Urinary bladder (tissue), 4 donors: ENCODE measurements around the gene GZF1. TPM values are rescaled to one million over a fixed set of nuclear protein-coding genes. Genes with fewer than 3 reads are reported as not detected.

ENCODE experiments used
- DNase-seq: peaks from one replicate; pipeline ENCODE4 v3.0.0-alpha.2; 2015; ENCODE audit errors: extremely low spot score
- H3K27ac ChIP-seq: one replicate; pipeline ENCODE4 v1.5.1; 2013; ENCODE audit warnings: low read depth, mild to moderate bottlenecking, moderate library complexity
- H3K36me3 ChIP-seq: one replicate; pipeline ENCODE4 v1.6.1; 2013; ENCODE audit warnings: mild to moderate bottlenecking, moderate library complexity; ENCODE audit not compliant: insufficient read depth
- H3K4me1 ChIP-seq: one replicate; pipeline ENCODE4 v1.6.1; 2013; ENCODE audit warnings: mild to moderate bottlenecking, moderate library complexity; ENCODE audit not compliant: insufficient read depth
- H3K4me3 ChIP-seq: one replicate; pipeline ENCODE4 v1.5.1; 2013; ENCODE audit warnings: low read depth, low read length
- WGBS: extraction: QIAGEN DNeasy Blood & Tissue Kit; methylation state at CpG from one replicate; pipeline ENCODE4 v1.1.7; 2013; 5-methylcytosine and 5-hydroxymethylcytosine counted together
- polyA plus RNA-seq: library from polyadenylated mRNA; stranded (reverse); fragments of 200-250 nt; gene quantifications from one replicate; pipeline ENCODE4 v1.2.3, GENCODE V29; 2013
- total RNA-seq: library from RNA; depleted of rRNA; stranded (reverse); fragments of >200 nt; gene quantifications from one replicate; pipeline ENCODE4 v1.2.3, GENCODE V29; 2014
- donor health status: healthy with polysubstance abuse.
- donor health status: healthy.

The GZF1 gene
- total RNA-seq (14.1 TPM), polyA plus RNA-seq (18.3 TPM)

- DNase-seq, result peak; percentile 91
- H3K4me1 ChIP-seq, result peaks cover 4% of the 10 kb centered on the region
- peak within 1 kb of the TSS; percentile 92 for H3K27ac ChIP-seq
- H3K4me3 ChIP-seq, result peak within 1 kb of the TSS; percentile 84
- WGBS, result under 1% methylated on average over 114 of the region's 114 CpGs
- no peaks in the 10 kb centered on the region for H3K36me3 ChIP-seq
These were observed at the start of gene GZF1 for GRCh38 chr20:23361476-23362391. GZF1 (plus strand) TSS chr20:23362182; CDS start chr20:23364384, 2,202 bp downstream.

- DNase-seq, result no peak
- WGBS, result 41% methylated on average over 1 of the region's 1 CpG
These were observed 48.7 kb upstream of the GZF1 start for GRCh38 chr20:23313271-23313670.

DNA sequence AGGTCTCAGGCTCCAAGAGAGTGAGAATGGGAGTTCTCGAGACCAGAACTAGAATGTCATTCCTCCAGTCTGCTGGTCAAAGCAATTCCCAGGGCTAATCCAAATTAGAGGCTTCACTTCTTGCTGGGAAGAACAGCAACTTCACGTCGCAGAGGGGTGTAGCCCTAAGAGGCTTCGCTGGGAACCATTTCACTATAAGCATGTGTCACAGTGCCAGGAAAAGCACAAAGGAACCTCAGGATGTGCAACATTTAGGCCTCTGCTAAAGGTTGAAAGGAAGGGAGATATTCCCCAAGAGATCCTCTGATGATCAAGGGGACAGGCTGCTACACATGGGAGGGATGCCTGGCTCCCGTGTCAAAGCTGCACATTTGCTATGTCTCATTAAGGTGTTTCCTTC, 47.3 kb upstream of the GZF1 start:
- no peak overlapping the region for H3K27ac ChIP-seq
- H3K36me3 ChIP-seq, result no peaks in the 10 kb centered on the region
- WGBS, result 82% methylated on average over 5 of the region's 5 CpGs
- DNase-seq, result no peak
- no peak overlapping the region for H3K4me3 ChIP-seq
- no peaks in the 10 kb centered on the region for H3K4me1 ChIP-seq

More at GRCh38 chr20:23313271-23313670, 48.7 kb upstream of the GZF1 start:
- Histone ChIP-seq H3K4me1 (no peaks in the 10 kb centered on the region), H3K36me3 (no peaks in the 10 kb centered on the region), H3K27ac (no peak overlapping the region), H3K4me3 (no peak overlapping the region)

DNA sequence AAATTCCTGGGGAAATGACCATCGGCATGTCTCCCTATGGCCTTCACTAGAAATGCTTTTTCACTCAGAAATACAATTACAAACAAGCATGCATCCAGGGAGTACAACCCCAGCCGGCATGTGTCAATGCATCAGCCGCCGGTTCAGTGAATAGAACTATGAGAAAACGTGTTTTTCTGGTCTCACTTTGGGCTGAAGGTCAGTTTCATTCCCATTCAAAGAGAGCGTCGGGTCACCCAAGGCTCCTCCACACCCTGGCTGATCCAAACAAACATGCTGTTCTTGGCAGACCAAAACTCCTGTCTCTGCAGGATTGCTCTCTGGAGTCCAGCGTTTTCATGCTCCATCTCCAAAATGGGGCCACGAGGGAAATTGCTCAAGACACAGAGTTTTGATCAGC, 46.9 kb upstream of the GZF1 start:
- WGBS, result 58% methylated on average over 9 of the region's 9 CpGs
- no peaks in the 10 kb centered on the region for H3K36me3 ChIP-seq

GRCh38 chr20:23316626-23317025, 45.4 kb upstream of the GZF1 start:
- Histone ChIP-seq H3K36me3 (no peaks in the 10 kb centered on the region), H3K4me1 (no peaks in the 10 kb centered on the region), H3K4me3 (no peak overlapping the region), H3K27ac (no peak overlapping the region)
- WGBS, result 96% methylated on average over 3 of the region's 3 CpGs
- DNase-seq, result no peak

More for the DNA sequence above, 46.9 kb upstream of the GZF1 start:
- no peaks in the 10 kb centered on the region for H3K4me1 ChIP-seq
- H3K4me3 ChIP-seq, result no peak overlapping the region
- DNase-seq, result no peak
- no peak overlapping the region for H3K27ac ChIP-seq

DNA sequence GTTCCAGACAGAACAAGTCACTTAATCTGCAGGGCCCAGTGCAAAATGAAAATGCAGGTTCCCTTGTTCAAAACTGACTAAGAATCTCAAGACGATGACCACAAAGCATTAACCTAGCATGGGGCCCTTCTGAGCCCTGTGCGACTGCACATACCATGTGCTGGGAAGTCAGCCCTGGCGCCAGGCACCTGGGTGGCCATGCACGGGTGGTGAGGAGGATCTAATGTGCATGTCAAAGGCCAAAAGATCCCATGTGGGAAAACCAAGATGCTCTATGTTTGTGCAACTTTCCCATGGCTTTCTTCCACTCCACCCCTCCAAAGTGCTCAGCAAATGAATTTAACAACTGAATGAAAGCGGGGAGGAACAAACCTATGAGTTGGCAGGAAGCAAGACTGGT, 44.9 kb upstream of the GZF1 start:
- no peak overlapping the region for H3K27ac ChIP-seq
- WGBS, result 92% methylated on average over 5 of the region's 5 CpGs
- no peaks in the 10 kb centered on the region for H3K4me1 ChIP-seq
- H3K4me3 ChIP-seq, result no peak overlapping the region
- DNase-seq, result no peak
- H3K36me3 ChIP-seq, result no peaks in the 10 kb centered on the region

GRCh38 chr20:23318347-23318746, 43.6 kb upstream of the GZF1 start:
- H3K27ac ChIP-seq, result no peak overlapping the region
- 64% methylated on average over 5 of the region's 5 CpGs for WGBS
- H3K4me1 ChIP-seq, result no peaks in the 10 kb centered on the region
- no peaks in the 10 kb centered on the region for H3K36me3 ChIP-seq
- H3K4me3 ChIP-seq, result no peak overlapping the region
- no peak for DNase-seq

GRCh38 chr20:23320317-23320716, 41.7 kb upstream of the GZF1 start:
- no peak for DNase-seq
- no peak overlapping the region for H3K27ac ChIP-seq

GRCh38 chr20:23325107-23325506, 36.9 kb upstream of the GZF1 start:
- H3K27ac ChIP-seq, result no peak overlapping the region
- 79% methylated on average over 3 of the region's 3 CpGs for WGBS
- H3K36me3 ChIP-seq, result no peaks in the 10 kb centered on the region
- DNase-seq, result no peak
- H3K4me1 ChIP-seq, result no peaks in the 10 kb centered on the region
- H3K4me3 ChIP-seq, result no peak overlapping the region

More at GRCh38 chr20:23320317-23320716, 41.7 kb upstream of the GZF1 start:
- Histone ChIP-seq H3K4me3 (no peak overlapping the region), H3K4me1 (no peaks in the 10 kb centered on the region), H3K36me3 (no peaks in the 10 kb centered on the region)
- 79% methylated on average over 8 of the region's 8 CpGs for WGBS

DNA sequence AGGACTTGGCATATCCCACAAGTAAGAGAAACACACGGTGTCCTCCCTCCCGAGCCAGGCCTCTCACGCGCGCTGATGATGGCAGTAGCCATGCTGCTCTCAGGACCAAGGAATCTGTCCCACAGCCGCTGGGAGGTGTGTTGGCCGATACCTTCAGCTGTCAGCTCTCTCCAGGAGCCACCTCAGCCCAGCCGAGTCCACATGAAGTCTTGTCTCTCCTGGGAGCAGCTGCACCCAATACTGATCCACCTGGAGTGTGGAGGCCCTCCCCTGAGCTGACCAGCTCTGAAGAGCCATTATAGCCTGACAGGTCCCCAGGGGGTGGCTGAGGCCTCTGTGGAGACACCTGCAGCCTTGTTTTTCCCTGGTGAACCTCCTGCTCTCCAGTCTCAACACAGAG, 35.2 kb upstream of the GZF1 start:
- no peak overlapping the region for H3K4me3 ChIP-seq
- no peaks in the 10 kb centered on the region for H3K36me3 ChIP-seq
- no peak for DNase-seq
- 90% methylated on average over 8 of the region's 8 CpGs for WGBS
- no peak overlapping the region for H3K27ac ChIP-seq
- H3K4me1 ChIP-seq, result no peaks in the 10 kb centered on the region

DNA sequence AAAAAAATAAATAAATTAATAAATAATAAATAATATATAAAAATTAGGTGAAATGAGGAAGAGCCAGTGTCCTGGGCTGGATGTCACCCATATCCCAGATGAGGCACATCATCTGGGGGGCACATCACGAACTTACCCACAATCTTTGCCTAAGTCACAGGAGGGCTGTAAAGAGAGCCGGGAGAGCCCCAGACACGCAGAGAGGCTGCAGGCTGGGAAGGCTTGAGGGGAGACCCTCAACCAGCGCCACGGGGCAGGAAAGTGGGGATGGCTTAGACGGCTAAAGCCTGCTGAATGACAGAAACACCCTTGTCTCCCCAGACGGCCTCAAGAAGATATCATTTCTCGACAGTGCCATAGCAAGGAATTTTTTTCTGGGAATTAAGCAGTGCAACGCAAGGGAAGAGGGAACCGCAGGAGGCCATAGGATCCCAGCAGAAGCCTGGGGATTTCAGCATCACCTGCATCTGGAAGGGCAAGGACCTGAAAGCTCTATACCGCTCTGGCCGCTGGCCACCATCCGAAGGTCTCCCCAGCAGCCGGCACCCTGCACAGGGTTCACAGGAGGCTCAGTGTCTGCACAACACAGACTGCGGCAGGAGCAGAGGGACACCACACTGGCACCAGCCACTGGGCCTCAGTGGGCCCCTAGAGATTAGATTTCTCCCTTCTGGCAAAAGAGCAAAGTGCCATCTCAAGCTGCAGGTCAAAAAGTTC, 34.2 kb upstream of the GZF1 start:
- Histone ChIP-seq H3K4me3 (no peak overlapping the region), H3K27ac (no peak overlapping the region), H3K4me1 (no peaks in the 10 kb centered on the region), H3K36me3 (no peaks in the 10 kb centered on the region)
- DNase-seq, result no peak
- 92% methylated on average over 15 of the region's 15 CpGs for WGBS

DNA sequence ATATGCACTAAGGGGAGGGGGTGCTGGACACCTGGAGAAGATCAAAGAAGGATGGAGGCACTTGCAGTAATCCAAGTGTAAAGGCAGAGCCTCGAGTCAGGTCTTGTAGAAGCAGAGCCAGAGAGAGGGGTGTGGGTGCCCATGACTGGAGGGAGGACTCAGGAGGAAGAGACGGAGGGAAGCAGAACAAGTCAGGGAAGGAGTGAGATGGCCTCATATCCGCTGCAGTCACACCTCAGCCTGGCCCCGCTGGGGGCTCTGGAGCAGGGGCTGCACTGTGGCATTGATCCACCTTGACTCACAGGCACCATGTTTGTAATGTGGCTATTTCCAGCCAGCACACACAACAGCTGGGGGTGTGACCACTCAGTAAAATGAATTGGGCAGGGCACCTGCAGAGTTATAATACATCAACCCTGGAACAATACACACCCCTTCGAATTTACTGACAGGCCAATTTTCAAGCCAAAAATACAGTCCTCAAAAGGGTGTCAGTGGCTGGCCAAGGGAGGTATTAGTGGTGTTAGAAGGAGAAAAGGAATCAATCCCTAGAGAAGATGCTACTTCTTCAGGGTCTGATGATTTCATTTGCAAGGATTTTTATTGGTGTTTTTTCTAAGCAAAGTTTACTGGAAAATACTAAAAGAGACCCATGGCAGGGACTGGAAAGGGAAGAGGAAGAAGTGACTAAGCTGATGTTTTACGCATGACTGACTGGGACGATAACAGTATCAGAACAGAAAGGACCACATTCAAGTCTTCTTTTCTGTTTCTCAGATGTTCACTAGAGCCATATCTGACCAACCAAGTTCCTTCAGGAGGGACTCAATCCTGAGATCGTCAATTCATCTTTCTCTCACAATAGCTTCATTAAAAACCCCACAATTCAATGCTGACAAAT, 30.3 kb upstream of the GZF1 start:
- H3K4me1 ChIP-seq, result no peaks in the 10 kb centered on the region
- H3K27ac ChIP-seq, result no peak overlapping the region
- H3K36me3 ChIP-seq, result no peaks in the 10 kb centered on the region
- H3K4me3 ChIP-seq, result no peak overlapping the region
- 75% methylated on average over 8 of the region's 8 CpGs for WGBS
- DNase-seq, result no peak

- H3K27ac ChIP-seq, result no peak overlapping the region
- WGBS, result 70% methylated on average over 2 of the region's 2 CpGs
- no peaks in the 10 kb centered on the region for H3K4me1 ChIP-seq
- no peaks in the 10 kb centered on the region for H3K36me3 ChIP-seq
- no peak overlapping the region for H3K4me3 ChIP-seq
- no peak for DNase-seq
These were observed 29.5 kb upstream of the GZF1 start for GRCh38 chr20:23332467-23332866.
